ENCODE data around the gene RB1.

GRCh38 chr13:48496271-48497161 lies 193.0 kb downstream of the RB1 start:
- TF ChIP-seq CTCF (IDR thresholded peaks at IDR 0.05; ENCODE audit: low read depth, low read length) (no peak), EZH2phosphoT487 (IDR thresholded peaks at IDR 0.05; ENCODE audit: low read depth) (no peak)
